H1 (cell line): ENCODE data around the gene SPTBN1. TPM values are rescaled to one million over a fixed set of nuclear protein-coding genes. Genes with fewer than 3 reads are reported as not detected.

Experiments
- CTCF ChIA-PET: fragments of 300-600 bp; sonication (Branson Sonifier 250); formaldehyde crosslinking; loops from one replicate; lab custom pipeline; 2021; ENCODE audit not compliant: partially characterized antibody; lab: Charles Lee
- POLR2A ChIA-PET: fragments of 300-600 bp; sonication (Branson Sonifier 250); formaldehyde crosslinking; loops from one replicate; lab custom pipeline; 2021; ENCODE audit warnings: inconsistent platforms; ENCODE audit not compliant: partially characterized antibody; lab: Charles Lee
- DNase-seq, 2 experiments: peaks; one replicate each; pipeline versions ENCODE4 v3.0.0 to v3.0.0-alpha.2; 2010 to 2022; ENCODE audit warnings: low spot score in 2 of 2, low read depth in 1 of 2, mixed read lengths in 1 of 2
- FAIRE-seq: peaks from 2 replicates; lab custom pipeline; 2011; peaks lifted over from hg19 to GRCh38; lab: Jason Lieb, UNC
- H2AFZ ChIP-seq: 2 replicates; pipeline ENCODE4 v1.8.1; 2012; ENCODE audit warnings: low read length, inconsistent platforms
- H2AK5ac ChIP-seq: 2 replicates; pipeline ENCODE4 v1.6.1; 2013; ENCODE audit warnings: low read depth, low read length
- H2BK120ac ChIP-seq: replicated peaks from 2 replicates; pipeline ENCODE3; 2013; ENCODE audit warnings: low read depth, low read length, inconsistent platforms
- H2BK12ac ChIP-seq: 2 replicates; pipeline ENCODE4 v1.6.1; 2013; ENCODE audit warnings: low read depth, low read length
- H2BK15ac ChIP-seq: 2 replicates; pipeline ENCODE4 v1.6.1; 2013; ENCODE audit warnings: low read length
- H2BK20ac ChIP-seq: 2 replicates; pipeline ENCODE4 v1.6.1; 2013; ENCODE audit warnings: low read length
- H2BK5ac ChIP-seq: 2 replicates; pipeline ENCODE4 v1.6.1; 2013; ENCODE audit warnings: low read depth, low read length
- H3K14ac ChIP-seq: 2 replicates; pipeline ENCODE4 v1.6.1; 2013; ENCODE audit warnings: inconsistent platforms; ENCODE audit not compliant: insufficient read length
- H3K18ac ChIP-seq: 2 replicates; pipeline ENCODE4 v1.6.1; 2013; ENCODE audit warnings: low read length; ENCODE audit errors: extremely low read depth
- H3K23ac ChIP-seq: 2 replicates; pipeline ENCODE4 v1.6.1; 2013; ENCODE audit warnings: inconsistent platforms; ENCODE audit not compliant: insufficient read length
- H3K23me2 ChIP-seq: 2 replicates; pipeline ENCODE4 v1.6.1; 2013; ENCODE audit warnings: low read depth, low read length
- H3K27ac ChIP-seq: 2 replicates; pipeline ENCODE4 v1.6.1; 2011; ENCODE audit warnings: low read depth, low read length, inconsistent platforms
- H3K27me3 ChIP-seq, 4 experiments: replicated peaks in 1 of 4; 1 replicate in 1 of 4; 2 replicates in 3 of 4; pipeline versions ENCODE4 v1.6.1 to v1.8.1; 2011 to 2013; ENCODE audit warnings: low read length in 3 of 4, mild to moderate bottlenecking in 3 of 4, inconsistent platforms in 2 of 4, mixed read lengths in 2 of 4, moderate library complexity in 1 of 4; ENCODE audit not compliant: control insufficient read depth in 3 of 4, insufficient read depth in 3 of 4; ENCODE audit errors: extremely low read depth in 1 of 4
- H3K36me3 ChIP-seq, 4 experiments: 2 replicates each; pipeline versions ENCODE4 v1.6.1 to v1.8.1; 2011 to 2013; ENCODE audit warnings: mild to moderate bottlenecking in 4 of 4, low read length in 3 of 4, moderate library complexity in 2 of 4, control low read depth in 1 of 4, inconsistent platforms in 1 of 4; ENCODE audit not compliant: insufficient read depth in 4 of 4, control insufficient read depth in 2 of 4
- H3K4ac ChIP-seq: replicated peaks from 2 replicates; pipeline ENCODE3; 2013; ENCODE audit warnings: low read length, low read depth, mixed read lengths, inconsistent platforms; ENCODE audit not compliant: insufficient read length
- H3K4me1 ChIP-seq, 4 experiments: replicated peaks in 1 of 4; 1 replicate in 1 of 4; 2 replicates in 3 of 4; pipeline versions ENCODE4 v1.6.1 to v1.8.1; 2011 to 2013; ENCODE audit warnings: low read length in 3 of 4, inconsistent platforms in 2 of 4, mixed read lengths in 1 of 4; ENCODE audit not compliant: insufficient read depth in 4 of 4, control insufficient read depth in 3 of 4
- H3K4me2 ChIP-seq, 2 experiments: 2 replicates each; pipeline versions ENCODE4 v1.6.1 to v1.8.1; 2011 to 2013; ENCODE audit warnings: low read depth in 2 of 2, low read length in 2 of 2, control low read depth in 1 of 2, inconsistent platforms in 1 of 2, mild to moderate bottlenecking in 1 of 2; ENCODE audit not compliant: insufficient read depth in 1 of 2
- H3K4me3 ChIP-seq, 4 experiments: fragments of 200-600, 300-600 bp in 1 of 4; sonication (generic), shearing (Covaris generic), sonication (Bioruptor Twin) in 1 of 4; 2 replicates each; pipeline versions ENCODE4 v1.5.1 to v1.8.1; 2011 to 2016; ENCODE audit warnings: low read length in 4 of 4, low read depth in 3 of 4, control low read depth in 2 of 4, inconsistent platforms in 2 of 4, mild to moderate bottlenecking in 2 of 4, mixed read lengths in 1 of 4, moderate library complexity in 1 of 4; ENCODE audit not compliant: insufficient read depth in 2 of 4; ENCODE audit errors: extremely low read depth in 1 of 4
- H3K56ac ChIP-seq: replicated peaks from 2 replicates; pipeline ENCODE3; 2013; ENCODE audit warnings: low read depth, mild to moderate bottlenecking, mixed read lengths, low read length, inconsistent platforms; ENCODE audit not compliant: insufficient read length
- H3K79me1 ChIP-seq: 2 replicates; pipeline ENCODE4 v1.6.1; 2013; ENCODE audit warnings: low read depth, low read length, control low read depth
- H3K79me2 ChIP-seq, 2 experiments: 2 replicates each; pipeline versions ENCODE4 v1.6.1 to v1.8.1; 2012 to 2013; ENCODE audit warnings: low read length in 2 of 2, mild to moderate bottlenecking in 2 of 2, inconsistent platforms in 1 of 2; ENCODE audit not compliant: insufficient read depth in 2 of 2, control insufficient read depth in 1 of 2
- H3K9ac ChIP-seq, 4 experiments: replicated peaks in 1 of 4; 1 replicate in 1 of 4; 2 replicates in 3 of 4; pipeline versions ENCODE4 v1.6.1 to v1.8.1; 2011 to 2013; ENCODE audit warnings: low read depth in 3 of 4, low read length in 3 of 4, control low read depth in 2 of 4, mild to moderate bottlenecking in 2 of 4, moderate library complexity in 2 of 4, inconsistent platforms in 1 of 4; ENCODE audit errors: extremely low read depth in 1 of 4
- H3K9me3 ChIP-seq, 2 experiments: 2 replicates each; pipeline versions ENCODE4 v1.6.1 to v1.8.1; 2012 to 2013; ENCODE audit warnings: mild to moderate bottlenecking in 2 of 2, moderate library complexity in 2 of 2, control low read depth in 1 of 2, inconsistent platforms in 1 of 2, low read depth in 1 of 2, low read length in 1 of 2, mixed read lengths in 1 of 2; ENCODE audit not compliant: insufficient read depth in 2 of 2
- H4K20me1 ChIP-seq, 2 experiments: replicated peaks in 1 of 2; 2 replicates each; pipeline versions ENCODE3 to v1.8.1; 2011 to 2013; ENCODE audit warnings: inconsistent platforms in 2 of 2, low read length in 2 of 2, mild to moderate bottlenecking in 1 of 2; ENCODE audit not compliant: insufficient read depth in 2 of 2, control insufficient read depth in 1 of 2
- H4K5ac ChIP-seq: 2 replicates; pipeline ENCODE4 v1.6.1; 2013; ENCODE audit warnings: low read length, low read depth, mixed read lengths, inconsistent platforms; ENCODE audit not compliant: insufficient read length
- H4K8ac ChIP-seq: 2 replicates; pipeline ENCODE4 v1.8.0; 2013; ENCODE audit warnings: mild to moderate bottlenecking, moderate library complexity, low read length, inconsistent platforms; ENCODE audit not compliant: insufficient read depth; ENCODE audit errors: extremely low read depth
- H4K91ac ChIP-seq: replicated peaks from 2 replicates; pipeline ENCODE3; 2013; ENCODE audit warnings: low read length, mixed read lengths, inconsistent platforms; ENCODE audit not compliant: insufficient read length
- FOSL1 ChIP-seq: IDR thresholded peaks from 2 replicates; pipeline ENCODE4 v1.6.1; 2011; ENCODE audit warnings: mild to moderate bottlenecking, low read depth, low read length, moderate library complexity; ENCODE audit not compliant: insufficient read depth
- POLR2AphosphoS5 ChIP-seq: IDR thresholded peaks from 2 replicates; pipeline ENCODE4 v1.6.1; 2011; ENCODE audit warnings: low read depth, low read length
- TBP ChIP-seq: IDR thresholded peaks from 2 replicates; pipeline ENCODE4 v1.6.1; 2011; ENCODE audit warnings: low read depth, low read length, improper control_type of control experiment
- WGBS, 2 experiments: shearing (Covaris generic) in 1 of 2; methylation state at CpG; one replicate each; pipeline versions ENCODE4 v1.1.6 to v1.1.7; 2013 to 2015; ENCODE audit warnings: low lambda C conversion rate in 2 of 2, mixed read lengths in 2 of 2, inconsistent platforms in 1 of 2, low coverage in 1 of 2, missing lambda C conversion rate in 1 of 2; ENCODE audit not compliant: insufficient replicate concordance in 2 of 2, insufficient coverage in 1 of 2, insufficient read length in 1 of 2; ENCODE audit errors: extremely low coverage in 1 of 2, missing lambda C conversion rate in 1 of 2; 5-methylcytosine and 5-hydroxymethylcytosine counted together
- polyA plus RNA-seq, 7 experiments: library from polyadenylated mRNA; depleted of rRNA in 3 of 7; stranded (reverse) in 5 of 7; unstranded in 2 of 7; fragments of >200 nt in 5 of 7; fragments of 200-250 nt in 2 of 7; gene quantifications; 1 replicate in 5 of 7; 2 replicates in 1 of 7; 4 replicates in 1 of 7; pipeline versions ENCODE4 v1.2.1 to v1.2.3, GENCODE V29; 2011 to 2013; ENCODE audit warnings: missing spikeins in 2 of 7, mixed read lengths in 2 of 7
- total RNA-seq: library from RNA; stranded (reverse); fragmentation: NEBNext Ultra II Directional; extraction: Animal tissue kit (Norgen Biotek cat#: 25700); gene quantifications from 2 replicates; pipeline ENCODE4 v1.2.1, GENCODE V29; 2021

Gene SPTBN1
- total and polyA plus RNA-seq, 2 of the 8 experiments (the other 6 are each of a cell fraction or from before 2014, with no cell fraction given), result 31.8 to 180 TPM

DNA sequence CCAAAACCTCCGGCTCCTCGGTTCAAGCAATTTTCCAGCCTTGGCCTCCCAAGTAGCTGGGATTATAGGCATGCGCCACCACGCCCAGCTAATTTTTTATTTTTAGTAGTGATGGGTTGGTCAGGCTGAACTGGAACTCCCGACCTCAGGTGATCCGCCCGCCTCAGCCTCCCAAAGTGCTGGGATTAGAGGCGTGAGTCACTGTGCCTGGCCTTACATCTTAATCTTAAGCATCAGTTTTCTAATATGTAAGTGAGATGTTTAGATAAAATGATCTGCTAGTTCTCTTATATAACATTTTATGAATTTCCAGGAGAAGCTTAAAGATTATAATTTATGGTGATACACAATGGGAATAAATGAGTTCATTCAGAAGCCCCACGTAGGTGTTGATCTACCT, 69.2 kb downstream of the SPTBN1 start:
- Histone ChIP-seq H2BK120ac (no peak overlapping the region), H3K4me1 (no peaks in the 10 kb centered on the region; a peak in 1 of 7 replicates), H3K9me3 (no peaks in the 10 kb centered on the region), H2AFZ (no peak overlapping the region), H3K14ac (no peak overlapping the region), H2BK15ac (no peak overlapping the region), H4K91ac (no peak overlapping the region), H3K4me3 (no peak overlapping the region), H4K5ac (no peak overlapping the region), H2AK5ac (no peak overlapping the region), H4K8ac (no peak overlapping the region), H2BK12ac (no peak overlapping the region), H2BK5ac (no peak overlapping the region), H3K56ac (no peak overlapping the region), H3K9ac (no peak overlapping the region), H3K27ac (no peak overlapping the region), H2BK20ac (no peak overlapping the region), H3K36me3 (peaks cover 0 to 7% (median 2%) of the 10 kb centered on the region in 4 experiments; a peak in 3 of 8 replicates), H3K23me2 (no peaks in the 10 kb centered on the region; the same call in 1 of the 2 replicates), H3K79me1 (no peaks in the 10 kb centered on the region; the same call in 1 of the 2 replicates), H3K4ac (no peak overlapping the region), H3K18ac (no peak overlapping the region), H3K4me2 (no peak overlapping the region), H3K23ac (no peak overlapping the region), H3K27me3 (no peaks in the 10 kb centered on the region), H3K79me2 (no peaks in the 10 kb centered on the region; a peak in 2 of 4 replicates), H4K20me1 (peaks cover 0 to 3% of the 10 kb centered on the region in 2 experiments)
- ChIA-PET CTCF (interaction anchor here (0.6 to 4.1 kb wide), 12 partner anchors 17 to 681 kb away, joined by 3 to 39 read pairs (median 6); no protein-coding TSS in a partner anchor), POLR2A (interaction anchor here (2.2 kb wide), 1 partner anchor 34 kb away, joined by 9 read pairs; no protein-coding TSS in a partner anchor)
- WGBS, 2 experiments, result 97% methylated on average over 9 of the region's 9 CpGs; no CpG with 5 or more reads in 1 of the 2 experiments
- no peak for FAIRE-seq
- DNase-seq, result no peak
- TF ChIP-seq POLR2AphosphoS5 (no peak), FOSL1 (no peak), TBP (no peak)
